GM12873 (cell line): Measurements from ENCODE around the gene SLC28A3.

Experiments
- CTCF ChIP-seq: IDR thresholded peaks from 2 replicates; pipeline ENCODE4 v1.5.1; 2012; ENCODE audit warnings: low read depth, mild to moderate bottlenecking, moderate library complexity, low read length, control low read depth; ENCODE audit not compliant: insufficient read depth; ENCODE audit errors: missing control alignments

The SLC28A3 gene

GRCh38 chr9:84361645-84362044 lies 21.1 kb upstream of the SLC28A3 start:
- no peak for TF ChIP-seq CTCF

GRCh38 chr9:84357275-84357674 lies 16.7 kb upstream of the SLC28A3 start:
- TF ChIP-seq CTCF = no peak

- TF ChIP-seq CTCF = no peak
Measured at GRCh38 chr9:84354035-84354434, 13.5 kb upstream of the SLC28A3 start.

GRCh38 chr9:84349671-84350070 lies 9.1 kb upstream of the SLC28A3 start:
- TF ChIP-seq CTCF = no peak

- TF ChIP-seq CTCF = no peak
Measured at GRCh38 chr9:84343111-84343521, 2.6 kb upstream of the SLC28A3 start.

GRCh38 chr9:84339962-84340361 lies 596 bp downstream of the SLC28A3 start:
- TF ChIP-seq CTCF = no peak

GRCh38 chr9:84339503-84339902 lies 1.1 kb downstream of the SLC28A3 start:
- TF ChIP-seq CTCF = no peak
